Heart left ventricle (tissue), 16 donors: ENCODE data around the gene PAPOLB. TPM values are rescaled to one million over a fixed set of nuclear protein-coding genes. Genes with fewer than 3 reads are reported as not detected.

ENCODE experiments used
- ATAC-seq, 4 donors: fragments of 200-7000 bp; cut with Tn5 transposase; one replicate each; pipeline ENCODE4 v1.9.1; 2020 to 2022; ENCODE audit warnings: moderate library complexity in 4 of 4, mild to moderate bottlenecking in 3 of 4, moderate number of reproducible peaks in 1 of 4
- DNase-seq, 5 donors: peaks; one replicate each; pipeline ENCODE4 v3.0.0-alpha.2; 2020
- H3K27ac ChIP-seq, 12 donors: fragments of 200-600 bp; sonication (generic) in 4 of 12; one replicate each; pipeline versions ENCODE4 v1.5.0 to v1.8.0; 2016 to 2022; ENCODE audit warnings: mild to moderate bottlenecking in 2 of 12
- H3K27me3 ChIP-seq, 9 donors: fragments of 200-600 bp; sonication (generic) in 2 of 9; one replicate each; pipeline versions ENCODE4 v1.5.1 to v1.8.0; 2016 to 2022; ENCODE audit warnings: mild to moderate bottlenecking in 3 of 9
- H3K36me3 ChIP-seq, 9 donors: fragments of 200-600 bp; sonication (generic) in 2 of 9; one replicate each; pipeline versions ENCODE4 v1.5.0 to v1.8.0; 2018 to 2022; ENCODE audit warnings: mild to moderate bottlenecking in 2 of 9
- H3K4me1 ChIP-seq, 12 donors: fragments of 200-600 bp; sonication (generic) in 4 of 12; one replicate each; pipeline versions ENCODE4 v1.5.0 to v1.8.0; 2016 to 2022; ENCODE audit warnings: mild to moderate bottlenecking in 3 of 12
- H3K4me3 ChIP-seq, 12 donors: fragments of 200-600 bp; sonication (generic) in 4 of 12; one replicate each; pipeline versions ENCODE4 v1.5.0 to v1.8.0; 2017 to 2022; ENCODE audit warnings: mild to moderate bottlenecking in 9 of 12, moderate library complexity in 4 of 12
- H3K9me3 ChIP-seq, 12 donors: fragments of 200-600 bp; sonication (generic) in 4 of 12; one replicate each; pipeline versions ENCODE4 v1.5.0 to v1.8.0; 2016 to 2022; ENCODE audit warnings: mild to moderate bottlenecking in 1 of 12
- POLR2A ChIP-seq, 2 donors: fragments of 450-650 bp; IDR thresholded peaks; one replicate each; pipeline ENCODE4 v1.6.1; 2017; ENCODE audit warnings: antibody characterized with exemption in 2 of 2, mild to moderate bottlenecking in 2 of 2, moderate library complexity in 2 of 2
- WGBS, 4 donors: extraction: QIAGEN DNeasy Blood & Tissue Kit in 2 of 4; methylation state at CpG; one replicate each; pipeline versions ENCODE4 v1.1.5 to v1.1.7; 2013 to 2018; 5-methylcytosine and 5-hydroxymethylcytosine counted together
- intact Hi-C, 10 donors: fragments of 100-400 bp; cut with DNase I; formaldehyde crosslinking; loops; one replicate each; pipeline versions ENCODE4 v1.11.1 to v1.14.2; 2022
- polyA plus RNA-seq, 2 donors: library from polyadenylated mRNA; stranded (reverse); fragments of 200-250 nt; gene quantifications; one replicate each; pipeline ENCODE4 v1.2.3, GENCODE V29; 2013
- total RNA-seq, 9 donors: library from RNA; depleted of rRNA in 2 of 9; stranded (reverse); fragments of >200 nt in 2 of 9; fragmentation: NEBNext Ultra II Directional in 3 of 9; extraction: Animal tissue kit (Norgen Biotek cat#: 25700) in 3 of 9; gene quantifications; one replicate each; pipeline versions ENCODE4 v1.1.0 to v1.2.4, GENCODE V29; 2016 to 2023
- TF ChIP-seq, protein P1 (sequence below), 12 donors: fragments of 200-600 bp; sonication (generic) in 4 of 12; IDR thresholded peaks; one replicate each; pipeline versions ENCODE4 v1.5.0 to v1.8.0; 2018 to 2022; ENCODE audit warnings: antibody characterized with exemption in 12 of 12, mild to moderate bottlenecking in 5 of 12
- donor health status: ischemic (EF 13 %, LVEDD 7.1; RV severe dilation, severe dysfunction).
- donor health status: healthy with polysubstance abuse.
- donor health status: DM: no; HTN: yes; CAD: no.
- donor health status: DM: no; HTN: no; CAD: no.
- donor health status: ischemic (EF 25% LVEDD 6.9; RV normal size, moderate dysfunction).
- donor health status: ischemic (EF 25% LVEDD 5.7; RV mildly dilated, moderate dysfunction).
- donor health status: healthy.
- donor health status: DM: yes; HTN: yes; CAD: no.
- donor health status: ischemic (EF 35%, LVEDD 5.7; RV mildly dilated, moderate dysfunction).
- donor health status: nonischemic (EF 11% LVEDD 7.7; RV severe dilation, severe dysfunction).
- donor health status: DM: yes; HTN: yes; CAD: no.
- donor health status: PGD.
- donor health status: ischemic (EF 29% LVEDD 5.4; RV normal size, mild dysfunction).
- donor health status: nonischemic (EF 23%, LVEDD 6.1; RV moderate dilation, normal function).

PAPOLB gene
- total and polyA plus RNA-seq, 11 donors = 0.03 to 0.38 (median 0.09) TPM; not detected in 5

DNA sequence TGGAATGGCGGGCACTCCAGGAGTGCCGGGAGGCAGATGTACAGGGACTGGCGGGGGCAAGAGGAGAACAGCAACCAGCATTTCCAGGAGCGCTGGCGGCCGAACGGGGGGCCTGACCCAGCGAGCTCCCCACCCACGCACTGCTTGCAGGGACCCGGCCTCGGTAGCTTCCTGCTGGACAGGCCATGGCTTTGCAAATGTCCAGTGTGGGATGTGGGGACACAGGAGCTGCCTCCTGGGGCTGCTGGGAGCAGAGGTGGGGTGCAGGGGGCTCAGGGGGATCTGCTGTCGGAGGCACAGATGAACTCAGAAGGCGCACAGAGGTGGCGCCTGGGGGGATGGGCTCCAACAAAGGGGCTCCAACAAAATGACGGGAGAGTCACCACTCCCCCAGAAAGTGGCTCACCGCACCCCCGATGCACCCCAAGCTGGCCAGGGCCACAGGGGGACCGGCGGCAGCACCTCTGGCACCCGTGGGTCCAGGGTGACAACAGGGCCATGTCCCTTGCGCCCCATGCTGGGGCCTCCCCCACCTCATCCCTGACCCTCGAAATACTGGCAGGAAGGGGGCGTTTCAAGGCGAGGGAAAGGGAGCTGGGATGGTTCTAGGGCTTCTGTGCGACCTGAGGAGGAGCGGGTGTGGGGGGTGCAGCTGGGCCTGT, 45.3 kb downstream of the PAPOLB start:
- DNase-seq (no peak), ATAC-seq (no peak)
- Histone ChIP-seq H3K4me1 (peaks cover 0 to 37% (median 15%) of the 10 kb centered on the region in 12 donors), H3K9me3 (peaks cover 0 to 4% (median 0%) of the 10 kb centered on the region in 12 donors), H3K4me3 (no peak overlapping the region), H3K27me3 (no peaks in the 10 kb centered on the region), H3K27ac (no peak overlapping the region), H3K36me3 (peaks cover 0 to 18% (median 0%) of the 10 kb centered on the region in 9 donors)
- 91 to 94% (median 93%) methylated on average over 15 to 26 of the region's 26 CpGs for WGBS, 4 donors
- intact Hi-C loops = no loop called here
- TF ChIP-seq, protein P1, sequence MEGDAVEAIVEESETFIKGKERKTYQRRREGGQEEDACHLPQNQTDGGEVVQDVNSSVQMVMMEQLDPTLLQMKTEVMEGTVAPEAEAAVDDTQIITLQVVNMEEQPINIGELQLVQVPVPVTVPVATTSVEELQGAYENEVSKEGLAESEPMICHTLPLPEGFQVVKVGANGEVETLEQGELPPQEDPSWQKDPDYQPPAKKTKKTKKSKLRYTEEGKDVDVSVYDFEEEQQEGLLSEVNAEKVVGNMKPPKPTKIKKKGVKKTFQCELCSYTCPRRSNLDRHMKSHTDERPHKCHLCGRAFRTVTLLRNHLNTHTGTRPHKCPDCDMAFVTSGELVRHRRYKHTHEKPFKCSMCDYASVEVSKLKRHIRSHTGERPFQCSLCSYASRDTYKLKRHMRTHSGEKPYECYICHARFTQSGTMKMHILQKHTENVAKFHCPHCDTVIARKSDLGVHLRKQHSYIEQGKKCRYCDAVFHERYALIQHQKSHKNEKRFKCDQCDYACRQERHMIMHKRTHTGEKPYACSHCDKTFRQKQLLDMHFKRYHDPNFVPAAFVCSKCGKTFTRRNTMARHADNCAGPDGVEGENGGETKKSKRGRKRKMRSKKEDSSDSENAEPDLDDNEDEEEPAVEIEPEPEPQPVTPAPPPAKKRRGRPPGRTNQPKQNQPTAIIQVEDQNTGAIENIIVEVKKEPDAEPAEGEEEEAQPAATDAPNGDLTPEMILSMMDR (IDR thresholded peaks at IDR 0.05) = no peak
- no peak for TF ChIP-seq POLR2A (IDR thresholded peaks at IDR 0.05)

DNA sequence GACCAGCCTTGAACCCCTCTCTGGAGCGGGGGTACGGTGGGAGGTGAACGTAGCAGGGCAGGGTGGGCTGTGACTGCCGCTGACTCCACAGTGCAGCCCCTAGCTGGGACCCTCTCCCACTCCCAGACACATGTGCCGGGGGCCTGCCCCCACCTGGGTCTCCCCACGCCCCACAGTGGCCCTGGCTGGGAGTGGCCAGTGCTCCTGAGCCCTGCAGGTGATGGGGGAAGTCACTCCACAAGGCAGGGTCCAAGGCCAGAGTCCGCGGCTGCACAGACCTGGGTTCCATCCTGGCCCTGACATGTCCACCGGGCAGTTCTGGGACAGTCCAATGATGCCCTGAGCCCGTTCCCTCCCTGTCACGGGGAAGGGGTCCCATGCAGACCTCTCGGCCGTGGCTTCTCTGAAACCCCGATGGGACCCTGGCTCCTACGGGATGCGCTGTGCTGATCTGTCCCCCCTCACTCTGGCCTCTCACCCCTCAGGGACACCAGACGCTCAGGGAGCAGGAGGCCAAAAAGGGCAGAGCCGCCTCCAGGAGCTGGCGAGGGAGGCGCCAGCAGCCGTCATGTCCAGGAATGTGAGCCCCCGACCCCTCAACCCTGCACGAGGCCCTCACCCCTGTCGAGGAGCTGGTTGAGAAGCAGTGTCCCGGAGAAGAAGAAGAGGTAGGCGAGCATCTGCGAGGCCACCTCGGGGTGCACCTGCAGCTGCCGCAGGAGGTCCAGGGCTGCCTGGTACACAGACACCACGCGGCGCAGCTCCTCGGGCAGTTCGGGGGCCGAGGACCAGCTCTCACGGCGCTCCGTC, 46.0 kb downstream of the PAPOLB start:
- Histone ChIP-seq H3K9me3 (peaks cover 0 to 4% (median 0%) of the 10 kb centered on the region in 12 donors), H3K27ac (no peak overlapping the region), H3K36me3 (peaks cover 0 to 18% (median 0%) of the 10 kb centered on the region in 9 donors), H3K4me3 (no peak overlapping the region), H3K4me1 (peaks cover 0 to 30% (median 10%) of the 10 kb centered on the region in 12 donors), H3K27me3 (no peaks in the 10 kb centered on the region)
- TF ChIP-seq POLR2A (IDR thresholded peaks at IDR 0.05) = no peak
- TF ChIP-seq, protein P1 (IDR thresholded peaks at IDR 0.05) = no peak
- WGBS, 4 donors = 92 to 94% (median 93%) methylated on average over 29 to 38 of the region's 38 CpGs
- intact Hi-C loops = no loop called here
- ATAC-seq (no peak), DNase-seq (no peak)

DNA sequence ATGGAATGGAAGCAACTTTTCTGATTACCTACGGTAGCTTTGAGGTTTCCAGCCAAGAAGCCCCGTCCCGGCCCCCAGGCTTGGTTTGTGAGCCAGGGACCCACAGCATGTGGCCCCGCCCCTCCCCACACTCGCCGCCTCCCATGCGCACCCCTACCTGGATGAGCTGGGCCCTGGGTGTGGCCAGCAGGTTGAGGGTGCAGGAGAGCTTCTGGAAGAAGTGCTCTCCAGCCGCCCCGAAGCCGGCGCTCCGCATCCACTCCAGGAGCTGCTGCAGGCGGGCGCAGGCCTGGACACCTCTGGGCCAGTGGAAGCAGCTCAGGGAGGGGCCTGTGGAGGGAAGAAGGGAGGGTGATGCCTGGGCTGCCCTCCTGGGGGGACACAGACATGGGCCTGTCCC, 46.7 kb downstream of the PAPOLB start:
- no peak for DNase-seq
- TF ChIP-seq, protein P1 (IDR thresholded peaks at IDR 0.05) = no peak
- no peak for TF ChIP-seq POLR2A (IDR thresholded peaks at IDR 0.05)
- Histone ChIP-seq H3K36me3 (peaks cover 0 to 23% (median 0%) of the 10 kb centered on the region in 9 donors), H3K27me3 (peaks cover 0 to under 1% (median 0%) of the 10 kb centered on the region in 9 donors), H3K9me3 (peaks cover 0 to 4% (median 0%) of the 10 kb centered on the region in 12 donors), H3K4me3 (no peak overlapping the region), H3K27ac (no peak overlapping the region), H3K4me1 (peaks cover 0 to 23% (median 3%) of the 10 kb centered on the region in 12 donors)
- ATAC-seq = no peak
- intact Hi-C loops = no loop called here
- WGBS, 4 donors = 94 to 100% (median 97%) methylated on average over 10 to 14 of the region's 14 CpGs

DNA sequence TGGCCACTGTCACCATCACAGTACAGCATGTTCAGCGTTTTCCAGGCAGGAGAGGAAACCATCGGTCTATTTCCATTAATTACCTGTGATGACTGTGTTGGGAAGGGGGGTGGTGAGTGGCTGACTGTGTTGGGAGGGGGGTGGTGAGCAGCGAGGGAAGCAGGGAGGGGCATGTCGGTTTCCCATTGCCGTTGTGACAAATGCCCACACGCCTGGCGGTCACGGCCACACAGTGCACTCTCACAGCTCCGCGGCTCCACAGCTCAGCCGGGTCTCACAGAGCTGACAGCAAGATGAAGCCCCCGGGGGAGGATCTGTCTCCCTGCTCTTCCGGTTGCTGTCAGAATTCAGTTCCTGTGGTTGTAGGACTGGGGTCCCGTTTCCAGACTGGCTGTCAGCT, 47.4 kb downstream of the PAPOLB start:
- Histone ChIP-seq H3K4me1 (peaks cover 0 to 16% (median 0%) of the 10 kb centered on the region in 12 donors), H3K27ac (no peak overlapping the region), H3K36me3 (peaks cover 0 to 25% (median 0%) of the 10 kb centered on the region in 9 donors), H3K4me3 (no peak overlapping the region), H3K27me3 (peaks cover 0 to 7% (median 0%) of the 10 kb centered on the region in 9 donors), H3K9me3 (peaks cover 0 to 4% (median 0%) of the 10 kb centered on the region in 12 donors)
- TF ChIP-seq, protein P1 (IDR thresholded peaks at IDR 0.05) = no peak
- no peak for TF ChIP-seq POLR2A (IDR thresholded peaks at IDR 0.05)
- 79 to 83% (median 81%) methylated on average over 14 of the region's 14 CpGs for WGBS, 4 donors
- intact Hi-C loops = no loop called here
- DNase-seq = no peak
- ATAC-seq = no peak
